ENCODE data around the gene CNOT6.

CNOT6 gene

DNA sequence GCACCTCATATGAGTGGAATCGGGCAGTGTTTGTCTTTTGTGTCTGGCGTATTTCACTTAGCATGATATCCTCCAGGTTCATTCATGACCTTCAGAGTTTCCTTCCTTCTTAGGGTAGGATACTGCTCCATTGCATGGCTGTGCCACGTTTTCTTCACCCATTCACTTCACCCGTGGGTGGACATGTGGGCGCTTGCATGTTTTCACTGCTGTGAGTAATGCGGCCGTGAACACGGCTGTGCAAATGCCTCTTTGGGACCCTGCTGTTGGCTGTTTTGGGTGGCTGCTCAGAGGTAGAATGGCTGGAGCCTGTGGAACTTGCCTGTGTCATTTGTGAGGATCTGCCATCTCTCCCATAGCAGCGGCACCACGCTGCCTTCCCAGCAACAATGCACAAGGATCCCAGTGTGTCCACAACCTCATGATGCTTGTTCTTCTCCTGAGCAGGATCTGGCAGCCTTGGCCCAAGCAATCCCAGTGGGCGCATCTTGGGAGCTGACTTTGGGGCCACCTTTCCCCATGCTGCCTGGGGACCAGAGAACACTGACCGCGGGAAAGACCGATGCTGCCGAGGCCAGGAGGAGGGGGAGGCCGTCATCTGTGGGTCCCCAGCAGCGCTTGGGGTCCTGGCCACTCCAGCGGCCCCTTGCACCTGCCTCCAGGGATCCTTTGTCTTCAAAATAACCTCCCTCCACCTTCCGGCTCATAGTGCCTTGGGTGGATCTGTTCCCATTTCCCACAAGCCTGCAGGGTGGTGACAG is 99.4 kb downstream of the CNOT6 start:
- Mint-ChIP-seq H3K27ac (no peak overlapping the region), H3K4me3 (no peak overlapping the region), H3K36me3 (no peaks in the 10 kb centered on the region), H3K4me1 (peaks cover 6% of the 10 kb centered on the region), H3K9me3 (no peaks in the 10 kb centered on the region)
- ATAC-seq = no peak
- no peak for DNase-seq (ENCODE audit: low spot score in 2 of 2)

DNA sequence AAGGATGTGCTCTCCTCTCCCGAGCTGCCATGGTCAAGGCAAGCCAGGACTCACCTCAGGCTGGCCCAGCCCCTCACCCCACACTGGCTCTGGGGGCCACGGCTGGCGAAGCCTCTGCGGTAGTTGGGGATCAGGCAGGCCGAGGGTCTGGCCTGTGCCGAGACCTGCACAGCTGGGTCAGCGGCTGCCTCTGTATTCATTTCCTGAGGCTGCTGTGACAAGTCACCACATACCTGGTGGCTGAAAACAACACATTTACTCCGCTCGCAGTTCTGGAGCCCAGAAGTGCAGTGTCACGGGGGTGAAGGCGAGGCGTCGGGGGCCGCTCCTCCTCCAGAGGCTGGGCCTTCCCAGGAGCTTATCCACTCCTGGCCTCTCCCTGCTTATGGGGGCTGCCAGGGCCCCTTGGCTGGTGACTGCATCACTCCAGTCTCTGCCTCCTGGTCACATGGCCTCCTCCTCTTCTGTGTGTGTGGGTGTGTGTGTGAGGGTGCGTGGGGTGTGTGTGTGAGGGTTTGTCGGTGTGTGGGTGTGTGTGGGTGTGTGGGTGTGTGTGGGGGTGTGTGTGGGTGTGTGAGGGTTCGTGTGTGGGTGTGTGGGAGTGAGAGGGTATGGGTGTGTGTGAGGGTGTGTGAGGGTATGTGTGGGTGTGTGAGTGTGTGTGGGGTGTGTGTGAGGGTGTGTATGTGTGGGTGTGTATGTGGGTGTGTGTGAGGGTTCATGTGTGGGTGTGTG is 100.3 kb downstream of the CNOT6 start:
- DNase-seq (ENCODE audit: low spot score in 2 of 2) (no peak), ATAC-seq (no peak)
- H3K4me3 Mint-ChIP-seq = no peak overlapping the region
- H3K9me3 Mint-ChIP-seq = no peaks in the 10 kb centered on the region
- peak overlapping the region; percentile 67 for H3K27ac Mint-ChIP-seq
- no peaks in the 10 kb centered on the region for H3K36me3 Mint-ChIP-seq
- peaks cover 6% of the 10 kb centered on the region for H3K4me1 Mint-ChIP-seq

DNA sequence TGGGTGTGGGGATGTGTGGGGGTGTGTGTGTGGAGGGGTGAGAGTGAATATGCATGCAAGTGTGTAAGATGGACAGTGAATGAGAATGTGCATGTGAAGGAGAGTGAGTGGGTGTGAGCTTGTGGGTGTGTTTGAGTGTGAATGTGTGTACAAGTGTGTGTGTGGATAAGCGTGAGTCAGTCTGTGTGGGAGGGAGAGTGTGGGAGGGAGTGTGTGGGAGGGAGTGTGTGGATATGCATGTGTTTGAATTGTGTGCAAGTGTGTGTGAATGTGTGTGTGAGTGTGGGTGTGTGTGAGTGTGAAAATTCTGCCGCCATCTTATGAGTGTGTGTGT is 100.8 kb downstream of the CNOT6 start:
- Mint-ChIP-seq H3K36me3 (no peaks in the 10 kb centered on the region), H3K9me3 (no peaks in the 10 kb centered on the region), H3K4me3 (no peak overlapping the region), H3K27ac (no peak overlapping the region), H3K4me1 (peaks cover 6% of the 10 kb centered on the region)
- no peak for ATAC-seq
- no peak for DNase-seq (ENCODE audit: low spot score in 2 of 2)

DNA sequence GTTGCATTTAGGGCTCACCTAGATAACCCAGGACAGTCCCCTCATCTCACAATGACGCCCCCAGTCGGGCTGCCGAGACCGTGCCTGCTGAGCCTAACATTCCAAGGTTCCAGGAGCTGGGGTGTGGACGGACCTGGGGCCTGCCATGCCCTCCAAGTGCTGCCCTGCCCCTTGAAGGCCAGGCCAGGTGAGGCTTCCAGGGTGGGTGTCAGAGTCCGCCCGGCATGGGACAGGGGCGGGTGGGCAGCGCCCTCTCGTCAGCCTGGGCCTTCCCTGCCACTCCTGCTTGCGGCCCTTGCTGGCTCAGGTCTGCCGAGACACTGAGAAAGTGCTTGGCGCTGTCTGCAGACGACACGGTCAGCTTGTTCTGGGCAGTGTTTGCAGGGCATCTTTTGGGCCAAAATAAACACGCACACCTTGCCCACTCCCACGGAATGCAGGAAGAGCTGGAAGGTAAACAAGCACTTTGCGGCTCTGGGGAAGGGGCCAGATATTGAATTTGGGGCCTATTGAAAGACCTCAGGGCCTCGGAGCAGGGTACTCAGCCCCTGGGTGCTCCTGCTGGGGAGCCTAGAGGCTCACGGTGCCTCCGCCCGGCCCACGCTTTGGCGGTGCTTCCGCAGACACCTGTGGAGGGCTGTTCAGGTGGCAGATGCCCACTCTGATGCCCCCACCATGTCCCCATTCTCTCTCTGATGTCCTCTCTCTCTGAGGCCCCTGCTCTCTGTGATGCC is 101.4 kb downstream of the CNOT6 start:
- Mint-ChIP-seq H3K9me3 (no peaks in the 10 kb centered on the region), H3K27ac (no peak overlapping the region), H3K36me3 (no peaks in the 10 kb centered on the region), H3K4me3 (no peak overlapping the region), H3K4me1 (peaks cover 6% of the 10 kb centered on the region)
- no peak for DNase-seq (ENCODE audit: low spot score in 2 of 2)
- ATAC-seq = no peak

DNA sequence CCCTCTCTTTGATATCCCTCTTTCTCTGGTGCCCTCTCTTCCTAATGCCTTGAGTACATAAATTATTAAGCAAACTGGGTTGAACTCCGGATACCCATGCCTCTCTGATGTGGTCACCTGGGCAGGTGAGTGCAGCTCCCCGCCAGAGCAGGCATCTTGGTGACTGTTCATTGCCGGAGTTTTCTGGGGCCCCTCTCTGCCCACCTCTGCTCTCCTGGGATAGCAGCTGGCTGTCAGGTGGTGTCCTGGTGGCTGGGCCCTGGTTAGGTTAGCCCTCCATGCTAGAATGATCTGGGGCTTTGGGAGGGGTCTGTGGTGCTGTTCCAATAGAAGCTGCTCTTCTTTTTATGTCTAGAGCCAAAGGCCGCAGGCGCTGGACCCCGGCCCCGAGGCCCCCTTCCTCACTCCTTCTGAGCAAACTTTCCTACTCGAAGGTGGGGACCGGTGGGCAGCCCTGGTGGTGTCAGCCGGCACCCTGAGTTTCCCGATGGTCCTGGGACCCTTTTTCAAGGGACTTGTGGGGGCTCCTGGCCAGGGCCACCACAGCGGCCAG is 102.0 kb downstream of the CNOT6 start:
- Mint-ChIP-seq H3K36me3 (no peaks in the 10 kb centered on the region), H3K4me1 (peaks cover 6% of the 10 kb centered on the region), H3K27ac (no peak overlapping the region), H3K9me3 (no peaks in the 10 kb centered on the region), H3K4me3 (no peak overlapping the region)
- DNase-seq (ENCODE audit: low spot score in 2 of 2) (no peak), ATAC-seq (no peak)

DNA sequence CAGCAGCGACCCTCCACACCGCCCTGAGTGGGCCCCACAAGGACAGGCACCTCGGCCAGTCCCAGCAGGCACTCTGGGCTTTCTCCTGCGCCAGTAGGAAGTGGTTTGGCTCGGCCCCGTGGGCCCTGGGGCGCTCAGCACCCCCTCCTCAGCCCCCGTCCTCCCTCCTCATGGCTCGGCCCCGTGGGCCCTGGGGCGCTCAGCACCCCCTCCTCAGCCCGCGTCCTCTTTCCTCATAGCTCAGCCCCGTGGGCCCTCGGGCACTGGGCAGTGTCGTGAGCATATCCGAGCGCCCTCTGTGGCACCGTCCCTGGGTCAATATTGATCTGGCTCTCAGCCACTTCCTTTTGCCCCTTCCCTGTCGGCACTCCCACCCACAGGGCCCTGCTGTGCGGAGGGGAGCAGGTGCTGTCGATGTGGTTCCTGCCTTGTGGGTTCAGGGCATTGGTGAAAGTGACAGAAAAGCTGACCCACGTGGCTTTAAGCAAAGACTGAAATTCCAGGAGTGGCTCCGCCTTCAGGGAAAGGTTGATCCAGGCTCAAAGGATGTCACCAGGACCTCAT is 102.6 kb downstream of the CNOT6 start:
- Mint-ChIP-seq H3K4me3 (no peak overlapping the region), H3K36me3 (no peaks in the 10 kb centered on the region), H3K27ac (no peak overlapping the region), H3K4me1 (peaks cover 6% of the 10 kb centered on the region), H3K9me3 (no peaks in the 10 kb centered on the region)
- ATAC-seq = no peak
- DNase-seq (ENCODE audit: low spot score in 2 of 2) = no peak

DNA sequence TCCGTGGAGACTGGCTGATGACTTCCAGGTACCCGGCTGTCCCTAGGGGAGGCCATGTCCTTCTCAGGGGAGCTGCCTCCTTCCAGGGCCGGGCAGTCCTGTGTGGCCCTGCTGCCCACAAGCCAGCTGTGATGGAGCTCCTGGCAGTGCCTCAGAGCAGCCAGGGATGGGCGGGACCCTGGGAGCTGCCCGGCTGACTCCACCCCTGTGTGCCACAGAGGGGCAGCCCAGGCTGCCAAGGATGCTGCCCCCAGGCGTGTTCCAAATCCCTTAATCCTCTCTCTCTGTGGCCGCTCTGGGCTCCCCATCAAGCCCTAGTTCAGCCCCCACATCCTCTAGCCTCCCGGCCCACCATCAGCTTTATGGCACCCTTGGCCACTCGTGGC is 104.1 kb downstream of the CNOT6 start:
- no peaks in the 10 kb centered on the region for H3K36me3 Mint-ChIP-seq
- no peak for DNase-seq (ENCODE audit: low spot score in 2 of 2)
- ATAC-seq = no peak
- H3K4me1 Mint-ChIP-seq = no peaks in the 10 kb centered on the region
- no peak overlapping the region for H3K27ac Mint-ChIP-seq
- H3K9me3 Mint-ChIP-seq = no peaks in the 10 kb centered on the region
- no peak overlapping the region for H3K4me3 Mint-ChIP-seq

DNA sequence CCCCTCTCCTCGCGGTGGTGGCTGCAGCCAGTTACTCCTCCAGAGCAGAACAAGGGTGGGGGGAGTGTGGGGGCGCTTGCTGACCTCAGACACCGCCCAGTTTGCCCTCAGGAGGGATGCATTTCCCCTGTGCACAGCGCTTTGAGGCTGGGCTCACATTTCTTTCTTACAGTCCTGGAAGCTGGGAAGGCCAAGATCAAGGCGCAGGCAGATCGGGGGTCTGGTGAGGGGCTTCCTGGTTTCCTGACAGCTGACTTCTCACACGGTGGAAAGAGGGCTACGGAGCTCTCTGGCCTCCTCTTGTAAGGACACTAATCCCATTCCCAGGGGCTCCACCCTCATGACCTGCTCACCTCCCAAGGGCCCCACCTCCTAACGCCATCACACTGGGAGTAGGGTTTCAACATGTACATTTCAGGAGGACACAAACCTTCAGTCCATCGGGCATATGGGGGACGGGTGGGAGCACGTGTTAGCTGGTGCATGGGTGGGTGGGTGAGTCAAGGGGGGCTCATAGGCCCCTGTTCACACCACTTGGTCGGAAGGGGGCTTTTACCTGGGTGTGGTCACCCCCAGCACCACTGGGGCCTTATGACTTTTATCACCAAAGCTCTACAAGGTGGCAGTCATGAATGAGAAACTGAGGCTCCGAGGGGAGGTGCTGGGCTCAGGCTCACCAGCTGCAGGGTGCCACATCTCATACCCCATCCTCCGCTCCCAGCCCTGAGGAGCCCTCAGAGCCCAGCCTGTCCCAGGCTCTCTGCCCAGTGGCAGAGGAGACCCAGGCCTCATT is 104.8 kb downstream of the CNOT6 start:
- no peak for DNase-seq (ENCODE audit: low spot score in 2 of 2)
- H3K4me3 Mint-ChIP-seq = no peak overlapping the region
- no peaks in the 10 kb centered on the region for H3K36me3 Mint-ChIP-seq
- H3K27ac Mint-ChIP-seq = no peak overlapping the region
- no peaks in the 10 kb centered on the region for H3K9me3 Mint-ChIP-seq
- no peaks in the 10 kb centered on the region for H3K4me1 Mint-ChIP-seq
- ATAC-seq = no peak

DNA sequence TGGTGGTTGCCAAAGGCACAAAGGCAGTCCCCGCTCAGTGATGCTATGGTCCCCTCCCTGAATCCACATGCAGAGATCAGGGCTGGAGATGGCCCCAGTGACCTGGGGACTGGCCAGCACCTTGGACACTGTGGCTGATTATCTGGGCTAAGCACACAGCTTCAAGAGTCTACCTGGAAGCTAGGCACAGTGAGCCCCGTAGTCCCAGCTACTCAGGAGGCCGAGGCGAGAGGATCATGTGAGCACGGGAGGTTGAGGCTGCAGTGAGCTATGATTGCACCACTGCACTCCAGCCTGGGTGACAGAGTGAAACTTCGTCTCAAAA is 105.4 kb downstream of the CNOT6 start:
- Mint-ChIP-seq H3K27ac (no peak overlapping the region), H3K36me3 (no peaks in the 10 kb centered on the region), H3K4me1 (no peaks in the 10 kb centered on the region), H3K4me3 (no peak overlapping the region), H3K9me3 (no peaks in the 10 kb centered on the region)
- no peak for ATAC-seq
- no peak for DNase-seq (ENCODE audit: low spot score in 2 of 2)

DNA sequence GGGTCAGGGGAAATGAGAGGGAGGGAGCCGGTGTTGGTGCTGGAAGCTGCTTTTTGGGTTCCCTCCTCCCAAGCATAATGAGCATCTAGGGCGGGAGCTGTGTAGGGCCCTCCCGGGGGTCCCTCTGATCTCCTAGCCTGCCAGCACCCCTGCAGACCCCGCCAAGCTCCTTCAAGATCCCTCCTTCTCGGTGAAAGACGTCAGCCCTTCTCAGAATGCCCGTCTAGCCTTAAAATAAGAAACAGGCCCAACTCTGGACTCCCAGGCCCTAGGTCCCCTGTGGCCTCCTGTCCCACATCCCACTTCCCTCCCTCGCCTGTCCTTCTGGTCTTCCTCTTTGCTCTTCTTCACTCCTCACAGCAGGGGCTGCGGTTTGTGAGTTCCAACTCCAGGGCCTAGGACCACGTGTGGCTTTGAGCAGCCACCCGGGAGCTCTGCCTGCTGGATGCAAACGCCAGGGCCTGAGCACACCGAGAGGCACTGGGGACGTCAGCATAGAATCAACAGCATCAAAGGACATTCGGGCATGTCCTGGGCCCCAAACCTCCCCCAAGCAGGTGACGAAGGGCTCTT is 105.9 kb downstream of the CNOT6 start:
- no peaks in the 10 kb centered on the region for H3K9me3 Mint-ChIP-seq
- no peak overlapping the region for H3K27ac Mint-ChIP-seq
- ATAC-seq (no peak), DNase-seq (ENCODE audit: low spot score in 2 of 2) (no peak)
- no peaks in the 10 kb centered on the region for H3K4me1 Mint-ChIP-seq
- no peak overlapping the region for H3K4me3 Mint-ChIP-seq
- H3K36me3 Mint-ChIP-seq = no peaks in the 10 kb centered on the region

DNA sequence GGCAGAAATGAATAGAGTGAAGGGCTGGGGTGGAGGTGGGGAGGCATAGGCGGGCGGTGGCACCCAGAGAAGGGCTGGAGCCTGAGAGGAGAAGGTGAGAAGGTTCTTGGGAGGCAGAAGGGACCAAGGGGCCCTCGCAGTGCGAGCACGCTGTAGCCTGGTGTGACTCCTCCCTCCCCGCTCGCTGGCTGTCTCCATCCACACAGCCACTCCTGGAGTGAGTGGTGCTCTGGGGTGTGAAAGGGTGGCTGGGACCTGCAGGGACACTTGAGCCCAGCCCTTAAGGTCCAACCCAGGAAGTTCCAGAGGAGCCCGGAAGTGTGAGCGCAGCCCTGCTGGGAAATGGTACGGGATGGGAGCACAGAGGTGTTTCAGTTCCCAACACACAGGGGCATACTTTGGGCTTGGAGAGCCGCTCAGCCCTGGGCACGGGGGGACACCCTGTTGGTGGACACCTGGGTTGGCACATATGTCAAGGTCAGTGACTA is 106.4 kb downstream of the CNOT6 start:
- Mint-ChIP-seq H3K4me1 (no peaks in the 10 kb centered on the region), H3K9me3 (no peaks in the 10 kb centered on the region), H3K27ac (no peak overlapping the region), H3K4me3 (no peak overlapping the region), H3K36me3 (no peaks in the 10 kb centered on the region)
- DNase-seq (ENCODE audit: low spot score in 2 of 2) (no peak), ATAC-seq (no peak)

DNA sequence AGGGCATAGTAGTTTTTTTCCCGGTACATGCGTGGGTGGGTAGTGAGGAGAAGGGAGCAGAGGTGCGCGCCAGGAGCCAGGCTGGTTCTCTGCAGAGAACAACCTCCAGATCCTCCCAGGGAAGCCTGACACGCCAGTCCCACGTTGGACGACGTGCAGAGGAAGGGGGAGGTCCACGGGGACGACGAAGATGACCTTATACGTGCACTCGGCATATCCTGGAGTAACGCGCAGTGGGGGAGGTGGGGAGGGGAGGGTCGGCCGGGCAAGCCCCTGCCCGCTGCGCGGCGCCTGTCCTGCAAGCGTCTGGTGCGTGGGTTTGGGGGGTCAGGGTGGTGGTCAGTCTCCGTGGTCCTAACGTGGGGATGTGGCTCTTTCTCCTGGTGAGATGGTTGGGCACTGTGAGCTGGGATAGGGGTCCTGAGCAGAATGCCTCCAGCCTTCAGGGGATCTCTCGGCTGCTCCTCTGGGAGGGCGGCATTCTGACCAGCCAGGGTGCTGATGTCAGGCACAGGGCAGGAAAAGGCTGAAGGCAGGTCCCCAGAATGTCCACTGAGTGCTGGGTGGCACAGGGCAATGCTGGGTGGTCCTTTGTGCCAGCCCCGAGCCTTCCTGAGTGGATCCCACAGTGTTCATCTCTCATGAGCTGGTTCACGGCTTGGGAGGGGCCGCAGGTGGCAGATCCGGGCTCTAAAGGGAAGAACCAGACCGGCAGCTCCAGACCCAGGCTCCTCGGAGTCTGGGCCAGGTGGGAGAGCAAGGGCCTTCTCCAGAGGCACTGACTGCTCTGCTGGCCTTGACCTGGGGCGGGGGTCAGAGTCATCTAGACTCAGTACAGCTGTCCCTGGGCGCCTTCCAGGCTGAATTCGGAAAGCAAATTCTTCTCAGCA is 107.7 kb downstream of the CNOT6 start:
- no peak for ATAC-seq
- DNase-seq (ENCODE audit: low spot score in 2 of 2) = no peak
- Mint-ChIP-seq H3K4me1 (peaks cover 9% of the 10 kb centered on the region), H3K36me3 (no peaks in the 10 kb centered on the region), H3K27ac (no peak overlapping the region), H3K4me3 (no peak overlapping the region), H3K9me3 (no peaks in the 10 kb centered on the region)

DNA sequence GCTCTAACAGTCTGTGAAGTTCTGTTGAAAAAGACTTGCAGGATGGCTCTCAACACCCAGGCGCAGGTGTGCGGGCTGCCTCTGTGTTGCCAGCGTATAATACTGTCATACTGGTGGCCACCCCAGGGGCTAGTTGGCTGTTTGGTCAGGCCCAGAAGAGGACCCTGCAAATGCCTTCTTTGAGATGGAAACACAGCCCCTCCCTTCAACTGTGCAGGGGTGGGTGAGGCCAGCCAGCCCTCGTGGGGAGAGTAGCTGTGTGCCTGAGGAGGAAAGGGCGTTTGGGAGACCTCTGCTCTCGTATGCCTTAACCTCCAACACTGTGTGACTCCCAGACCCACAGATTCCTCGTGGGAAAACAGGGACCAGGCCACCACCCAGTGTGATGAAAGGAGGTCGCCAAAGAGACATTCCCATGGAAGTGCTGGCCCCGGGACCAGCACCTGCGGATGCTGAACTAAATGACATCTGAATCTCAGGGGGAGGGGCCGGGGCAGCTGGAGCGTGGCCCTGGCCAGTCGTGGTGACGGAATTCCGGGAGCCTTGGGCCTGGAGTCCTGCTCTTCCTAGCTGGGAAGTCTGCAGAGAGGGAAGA is 108.4 kb downstream of the CNOT6 start:
- no peak for DNase-seq (ENCODE audit: low spot score in 2 of 2)
- Mint-ChIP-seq H3K4me1 (peaks cover 9% of the 10 kb centered on the region), H3K4me3 (no peak overlapping the region), H3K36me3 (no peaks in the 10 kb centered on the region), H3K27ac (no peak overlapping the region), H3K9me3 (no peaks in the 10 kb centered on the region)
- no peak for ATAC-seq
